HG03159 (cell line): Measurements from ENCODE around the gene CD276.
"Not testable (repeated sequence)": the region's sequence is repeated elsewhere in the genome, so short reads cannot be mapped to it uniquely, and the experiment has no call there.

Source experiments
- ATAC-seq: cut with Tn5 transposase; IDR thresholded peaks from one replicate; pipeline ENCODE4 v1.9.1; 2021; ENCODE audit warnings: mild to moderate bottlenecking, moderate library complexity; ENCODE audit not compliant: unreplicated experiment

CD276 gene

GRCh38 chr15:73683777-73684580 lies at the start of gene CD276:
CD276 (plus strand) TSS chr15:73684383; CDS start chr15:73699640, 15,257 bp downstream.
- no peak for ATAC-seq

- no peak for ATAC-seq
These were observed 46.7 kb upstream of the CD276 start for GRCh38 chr15:73637527-73637926.

- ATAC-seq: not testable (repeated sequence)
These were observed 44.7 kb upstream of the CD276 start for GRCh38 chr15:73639464-73639863.

GRCh38 chr15:73647259-73648013 lies 36.7 kb upstream of the CD276 start:
- no peak for ATAC-seq

GRCh38 chr15:73648014-73648295 lies 36.2 kb upstream of the CD276 start:
- no peak for ATAC-seq

GRCh38 chr15:73650416-73651126 lies 33.6 kb upstream of the CD276 start:
- ATAC-seq: no peak

GRCh38 chr15:73654659-73655058 lies 29.5 kb upstream of the CD276 start:
- ATAC-seq: no peak

- ATAC-seq: no peak
These were observed 28.5 kb upstream of the CD276 start for GRCh38 chr15:73655724-73656123.

- no peak for ATAC-seq
These were observed 25.5 kb upstream of the CD276 start for GRCh38 chr15:73658645-73659044.

GRCh38 chr15:73660455-73660854 lies 23.7 kb upstream of the CD276 start:
- ATAC-seq: no peak

- no peak for ATAC-seq
These were observed 9.6 kb upstream of the CD276 start for GRCh38 chr15:73674587-73674986.

- ATAC-seq: no peak
These were observed 7.0 kb upstream of the CD276 start for GRCh38 chr15:73677146-73677607.

GRCh38 chr15:73677733-73678132 lies 6.5 kb upstream of the CD276 start:
- ATAC-seq: no peak

- no peak for ATAC-seq
These were observed 5.7 kb upstream of the CD276 start for GRCh38 chr15:73678498-73678897.

- no peak for ATAC-seq
These were observed 5.0 kb upstream of the CD276 start for GRCh38 chr15:73679180-73679579.

GRCh38 chr15:73679964-73680363 lies 4.2 kb upstream of the CD276 start:
- no peak for ATAC-seq

GRCh38 chr15:73680549-73680948 lies 3.6 kb upstream of the CD276 start:
- ATAC-seq: no peak

GRCh38 chr15:73681063-73681462 lies 3.1 kb upstream of the CD276 start:
- ATAC-seq: no peak

- ATAC-seq: no peak
These were observed 2.2 kb upstream of the CD276 start for GRCh38 chr15:73681856-73682599.

- no peak for ATAC-seq
These were observed 1.5 kb upstream of the CD276 start for GRCh38 chr15:73682600-73683090.

- ATAC-seq: no peak
These were observed 866 bp upstream of the CD276 start for GRCh38 chr15:73683257-73683776.
